H1 (cell line): ENCODE results near the gene TMEM154. TPM values are rescaled to one million over a fixed set of nuclear protein-coding genes. Genes with fewer than 3 reads are reported as not detected.

Experiments used
- CTCF ChIA-PET: fragments of 300-600 bp; sonication (Branson Sonifier 250); formaldehyde crosslinking; loops from one replicate; lab custom pipeline; 2021; ENCODE audit not compliant: partially characterized antibody; lab: Charles Lee
- POLR2A ChIA-PET: fragments of 300-600 bp; sonication (Branson Sonifier 250); formaldehyde crosslinking; loops from one replicate; lab custom pipeline; 2021; ENCODE audit warnings: inconsistent platforms; ENCODE audit not compliant: partially characterized antibody; lab: Charles Lee
- DNase-seq, 2 experiments: peaks; one replicate each; pipeline versions ENCODE4 v3.0.0 to v3.0.0-alpha.2; 2010 to 2022; ENCODE audit warnings: low spot score in 2 of 2, low read depth in 1 of 2, mixed read lengths in 1 of 2
- FAIRE-seq: peaks from 2 replicates; lab custom pipeline; 2011; peaks lifted over from hg19 to GRCh38; lab: Jason Lieb, UNC
- H2AFZ ChIP-seq: 2 replicates; pipeline ENCODE4 v1.8.1; 2012; ENCODE audit warnings: low read length, inconsistent platforms
- H2AK5ac ChIP-seq: 2 replicates; pipeline ENCODE4 v1.6.1; 2013; ENCODE audit warnings: low read depth, low read length
- H2BK120ac ChIP-seq: replicated peaks from 2 replicates; pipeline ENCODE3; 2013; ENCODE audit warnings: low read depth, low read length, inconsistent platforms
- H2BK12ac ChIP-seq: 2 replicates; pipeline ENCODE4 v1.6.1; 2013; ENCODE audit warnings: low read depth, low read length
- H2BK15ac ChIP-seq: 2 replicates; pipeline ENCODE4 v1.6.1; 2013; ENCODE audit warnings: low read length
- H2BK20ac ChIP-seq: 2 replicates; pipeline ENCODE4 v1.6.1; 2013; ENCODE audit warnings: low read length
- H2BK5ac ChIP-seq: 2 replicates; pipeline ENCODE4 v1.6.1; 2013; ENCODE audit warnings: low read depth, low read length
- H3K14ac ChIP-seq: 2 replicates; pipeline ENCODE4 v1.6.1; 2013; ENCODE audit warnings: inconsistent platforms; ENCODE audit not compliant: insufficient read length
- H3K18ac ChIP-seq: 2 replicates; pipeline ENCODE4 v1.6.1; 2013; ENCODE audit warnings: low read length; ENCODE audit errors: extremely low read depth
- H3K23ac ChIP-seq: 2 replicates; pipeline ENCODE4 v1.6.1; 2013; ENCODE audit warnings: inconsistent platforms; ENCODE audit not compliant: insufficient read length
- H3K23me2 ChIP-seq: 2 replicates; pipeline ENCODE4 v1.6.1; 2013; ENCODE audit warnings: low read depth, low read length
- H3K27ac ChIP-seq: 2 replicates; pipeline ENCODE4 v1.6.1; 2011; ENCODE audit warnings: low read depth, low read length, inconsistent platforms
- H3K27me3 ChIP-seq, 4 experiments: replicated peaks in 1 of 4; 1 replicate in 1 of 4; 2 replicates in 3 of 4; pipeline versions ENCODE4 v1.6.1 to v1.8.1; 2011 to 2013; ENCODE audit warnings: low read length in 3 of 4, mild to moderate bottlenecking in 3 of 4, inconsistent platforms in 2 of 4, mixed read lengths in 2 of 4, moderate library complexity in 1 of 4; ENCODE audit not compliant: control insufficient read depth in 3 of 4, insufficient read depth in 3 of 4; ENCODE audit errors: extremely low read depth in 1 of 4
- H3K36me3 ChIP-seq, 4 experiments: 2 replicates each; pipeline versions ENCODE4 v1.6.1 to v1.8.1; 2011 to 2013; ENCODE audit warnings: mild to moderate bottlenecking in 4 of 4, low read length in 3 of 4, moderate library complexity in 2 of 4, control low read depth in 1 of 4, inconsistent platforms in 1 of 4; ENCODE audit not compliant: insufficient read depth in 4 of 4, control insufficient read depth in 2 of 4
- H3K4ac ChIP-seq: replicated peaks from 2 replicates; pipeline ENCODE3; 2013; ENCODE audit warnings: low read length, low read depth, mixed read lengths, inconsistent platforms; ENCODE audit not compliant: insufficient read length
- H3K4me1 ChIP-seq, 4 experiments: replicated peaks in 1 of 4; 1 replicate in 1 of 4; 2 replicates in 3 of 4; pipeline versions ENCODE4 v1.6.1 to v1.8.1; 2011 to 2013; ENCODE audit warnings: low read length in 3 of 4, inconsistent platforms in 2 of 4, mixed read lengths in 1 of 4; ENCODE audit not compliant: insufficient read depth in 4 of 4, control insufficient read depth in 3 of 4
- H3K4me2 ChIP-seq, 2 experiments: 2 replicates each; pipeline versions ENCODE4 v1.6.1 to v1.8.1; 2011 to 2013; ENCODE audit warnings: low read depth in 2 of 2, low read length in 2 of 2, control low read depth in 1 of 2, inconsistent platforms in 1 of 2, mild to moderate bottlenecking in 1 of 2; ENCODE audit not compliant: insufficient read depth in 1 of 2
- H3K4me3 ChIP-seq, 4 experiments: fragments of 200-600, 300-600 bp in 1 of 4; sonication (generic), shearing (Covaris generic), sonication (Bioruptor Twin) in 1 of 4; 2 replicates each; pipeline versions ENCODE4 v1.5.1 to v1.8.1; 2011 to 2016; ENCODE audit warnings: low read length in 4 of 4, low read depth in 3 of 4, control low read depth in 2 of 4, inconsistent platforms in 2 of 4, mild to moderate bottlenecking in 2 of 4, mixed read lengths in 1 of 4, moderate library complexity in 1 of 4; ENCODE audit not compliant: insufficient read depth in 2 of 4; ENCODE audit errors: extremely low read depth in 1 of 4
- H3K56ac ChIP-seq: replicated peaks from 2 replicates; pipeline ENCODE3; 2013; ENCODE audit warnings: low read depth, mild to moderate bottlenecking, mixed read lengths, low read length, inconsistent platforms; ENCODE audit not compliant: insufficient read length
- H3K79me1 ChIP-seq: 2 replicates; pipeline ENCODE4 v1.6.1; 2013; ENCODE audit warnings: low read depth, low read length, control low read depth
- H3K79me2 ChIP-seq, 2 experiments: 2 replicates each; pipeline versions ENCODE4 v1.6.1 to v1.8.1; 2012 to 2013; ENCODE audit warnings: low read length in 2 of 2, mild to moderate bottlenecking in 2 of 2, inconsistent platforms in 1 of 2; ENCODE audit not compliant: insufficient read depth in 2 of 2, control insufficient read depth in 1 of 2
- H3K9ac ChIP-seq, 4 experiments: replicated peaks in 1 of 4; 1 replicate in 1 of 4; 2 replicates in 3 of 4; pipeline versions ENCODE4 v1.6.1 to v1.8.1; 2011 to 2013; ENCODE audit warnings: low read depth in 3 of 4, low read length in 3 of 4, control low read depth in 2 of 4, mild to moderate bottlenecking in 2 of 4, moderate library complexity in 2 of 4, inconsistent platforms in 1 of 4; ENCODE audit errors: extremely low read depth in 1 of 4
- H3K9me3 ChIP-seq, 2 experiments: 2 replicates each; pipeline versions ENCODE4 v1.6.1 to v1.8.1; 2012 to 2013; ENCODE audit warnings: mild to moderate bottlenecking in 2 of 2, moderate library complexity in 2 of 2, control low read depth in 1 of 2, inconsistent platforms in 1 of 2, low read depth in 1 of 2, low read length in 1 of 2, mixed read lengths in 1 of 2; ENCODE audit not compliant: insufficient read depth in 2 of 2
- H4K20me1 ChIP-seq, 2 experiments: replicated peaks in 1 of 2; 2 replicates each; pipeline versions ENCODE3 to v1.8.1; 2011 to 2013; ENCODE audit warnings: inconsistent platforms in 2 of 2, low read length in 2 of 2, mild to moderate bottlenecking in 1 of 2; ENCODE audit not compliant: insufficient read depth in 2 of 2, control insufficient read depth in 1 of 2
- H4K5ac ChIP-seq: 2 replicates; pipeline ENCODE4 v1.6.1; 2013; ENCODE audit warnings: low read length, low read depth, mixed read lengths, inconsistent platforms; ENCODE audit not compliant: insufficient read length
- H4K8ac ChIP-seq: 2 replicates; pipeline ENCODE4 v1.8.0; 2013; ENCODE audit warnings: mild to moderate bottlenecking, moderate library complexity, low read length, inconsistent platforms; ENCODE audit not compliant: insufficient read depth; ENCODE audit errors: extremely low read depth
- H4K91ac ChIP-seq: replicated peaks from 2 replicates; pipeline ENCODE3; 2013; ENCODE audit warnings: low read length, mixed read lengths, inconsistent platforms; ENCODE audit not compliant: insufficient read length
- BCL11A ChIP-seq, 2 experiments: IDR thresholded peaks; one replicate each; pipeline ENCODE4 v1.6.1; 2011; ENCODE audit warnings: low read depth in 2 of 2, low read length in 2 of 2, mild to moderate bottlenecking in 2 of 2
- CEBPB ChIP-seq: IDR thresholded peaks from 2 replicates; pipeline ENCODE4 v1.6.1; 2012; ENCODE audit warnings: low read depth, low read length
- CTBP2 ChIP-seq: IDR thresholded peaks from 2 replicates; pipeline ENCODE4 v1.7.0; 2011; ENCODE audit warnings: borderline replicate concordance, mild to moderate bottlenecking, moderate library complexity, mixed read lengths, low read length; ENCODE audit not compliant: insufficient read depth, insufficient read length
- FOSL1 ChIP-seq: IDR thresholded peaks from 2 replicates; pipeline ENCODE4 v1.6.1; 2011; ENCODE audit warnings: mild to moderate bottlenecking, low read depth, low read length, moderate library complexity; ENCODE audit not compliant: insufficient read depth
- MAFK ChIP-seq: IDR thresholded peaks from 2 replicates; pipeline ENCODE4 v1.6.1; 2012; ENCODE audit warnings: low read depth, mild to moderate bottlenecking, improper control_type of control experiment, low read length
- POLR2A ChIP-seq, 2 experiments: IDR thresholded peaks; 1 replicate in 1 of 2; 2 replicates in 1 of 2; pipeline ENCODE4 v1.6.1; 2011; ENCODE audit warnings: low read depth in 2 of 2, low read length in 2 of 2, mild to moderate bottlenecking in 2 of 2; ENCODE audit errors: control extremely low read depth in 1 of 2
- SP4 ChIP-seq: IDR thresholded peaks from 2 replicates; pipeline ENCODE4 v1.6.1; 2012; ENCODE audit warnings: low read length, inconsistent platforms
- SRF ChIP-seq: IDR thresholded peaks from 2 replicates; pipeline ENCODE4 v1.6.1; 2011; ENCODE audit warnings: mild to moderate bottlenecking, low read depth, low read length, moderate library complexity
- TAF1 ChIP-seq: IDR thresholded peaks from 2 replicates; pipeline ENCODE4 v1.6.1; 2011; ENCODE audit warnings: mild to moderate bottlenecking, low read depth, low read length
- TEAD4 ChIP-seq: IDR thresholded peaks from 2 replicates; pipeline ENCODE4 v1.6.1; 2012; ENCODE audit warnings: low read depth, low read length, inconsistent platforms, mixed read lengths
- YY1 ChIP-seq: IDR thresholded peaks from 2 replicates; pipeline ENCODE4 v1.6.1; 2011; ENCODE audit warnings: low read depth, mild to moderate bottlenecking, low read length
- WGBS, 2 experiments: shearing (Covaris generic) in 1 of 2; methylation state at CpG; one replicate each; pipeline versions ENCODE4 v1.1.6 to v1.1.7; 2013 to 2015; ENCODE audit warnings: low lambda C conversion rate in 2 of 2, mixed read lengths in 2 of 2, inconsistent platforms in 1 of 2, low coverage in 1 of 2, missing lambda C conversion rate in 1 of 2; ENCODE audit not compliant: insufficient replicate concordance in 2 of 2, insufficient coverage in 1 of 2, insufficient read length in 1 of 2; ENCODE audit errors: extremely low coverage in 1 of 2, missing lambda C conversion rate in 1 of 2; 5-methylcytosine and 5-hydroxymethylcytosine counted together
- polyA plus RNA-seq, 7 experiments: library from polyadenylated mRNA; depleted of rRNA in 3 of 7; stranded (reverse) in 5 of 7; unstranded in 2 of 7; fragments of >200 nt in 5 of 7; fragments of 200-250 nt in 2 of 7; gene quantifications; 1 replicate in 5 of 7; 2 replicates in 1 of 7; 4 replicates in 1 of 7; pipeline versions ENCODE4 v1.2.1 to v1.2.3, GENCODE V29; 2011 to 2013; ENCODE audit warnings: missing spikeins in 2 of 7, mixed read lengths in 2 of 7
- total RNA-seq: library from RNA; stranded (reverse); fragmentation: NEBNext Ultra II Directional; extraction: Animal tissue kit (Norgen Biotek cat#: 25700); gene quantifications from 2 replicates; pipeline ENCODE4 v1.2.1, GENCODE V29; 2021

The TMEM154 gene
- total and polyA plus RNA-seq, 2 of the 8 experiments (the other 6 are each of a cell fraction or from before 2014, with no cell fraction given) = 0.33 to 1.2 TPM

- H4K20me1 ChIP-seq = no peaks in the 10 kb centered on the region
- peaks cover 0 to 4% (median 2%) of the 10 kb centered on the region in 4 experiments; a peak in 2 of 7 replicates for H3K27me3 ChIP-seq
- H4K5ac ChIP-seq = no peak overlapping the region
- POLR2A ChIA-PET = no interaction called here
- H2BK15ac ChIP-seq = no peak overlapping the region
- CTCF ChIA-PET = no interaction called here
- H3K14ac ChIP-seq = no peak overlapping the region
- peak overlapping the region; percentile 30; the same call in 1 of the 2 replicates for H2AFZ ChIP-seq
- H3K56ac ChIP-seq = no peak overlapping the region
- no peaks in the 10 kb centered on the region for H3K79me2 ChIP-seq
- no peaks in the 10 kb centered on the region for H3K9me3 ChIP-seq
- peaks cover 0 to 11% (median 7%) of the 10 kb centered on the region in 4 experiments; a peak in 4 of 7 replicates for H3K4me1 ChIP-seq
- H3K36me3 ChIP-seq = no peaks in the 10 kb centered on the region
- no peak overlapping the region for H2BK120ac ChIP-seq
- no peak overlapping the region for H3K4ac ChIP-seq
- no peak overlapping the region for H4K91ac ChIP-seq
- no peak for DNase-seq
- 71% methylated on average over 8 of the region's 8 CpGs; no CpG with 5 or more reads in 1 of the 2 experiments for WGBS, 2 experiments
- H3K9ac ChIP-seq = no peak overlapping the region
- H3K79me1 ChIP-seq = no peaks in the 10 kb centered on the region
- no peak overlapping the region for H4K8ac ChIP-seq
- no peak overlapping the region; a peak in 1 of 4 replicates for H3K4me2 ChIP-seq
- FAIRE-seq = no peak
- TF ChIP-seq YY1 = no peak
- TF ChIP-seq MAFK = no peak
- TF ChIP-seq SRF = no peak
- TF ChIP-seq BCL11A (IDR thresholded peaks at IDR 0.05; ENCODE audit: low read depth in 2 of 2, low read length in 2 of 2) = no peak
- TF ChIP-seq TAF1 = no peak
- no peak for TF ChIP-seq CTBP2
- no peak for TF ChIP-seq CEBPB
- no peak for TF ChIP-seq TEAD4
- no peak for TF ChIP-seq SP4
- TF ChIP-seq FOSL1 = no peak
- TF ChIP-seq POLR2A (IDR thresholded peaks at IDR 0.05; ENCODE audit: control extremely low read depth in 1 of 2, low read depth in 2 of 2, low read length in 2 of 2) = no peak
- H3K27ac ChIP-seq = no peak overlapping the region
- no peak overlapping the region for H3K18ac ChIP-seq
- no peak overlapping the region for H2BK5ac ChIP-seq
- H2BK20ac ChIP-seq = no peak overlapping the region
- no peak overlapping the region; the same call in 1 of the 2 replicates for H2BK12ac ChIP-seq
- no peak overlapping the region for H3K4me3 ChIP-seq
- H3K23me2 ChIP-seq = peaks cover 4% of the 10 kb centered on the region; the same call in 1 of the 2 replicates
- no peak overlapping the region for H2AK5ac ChIP-seq
- no peak overlapping the region for H3K23ac ChIP-seq
These were observed 1.3 kb upstream of the TMEM154 start for GRCh38 chr4:152680988-152681603.
